Epithelial cell of proximal tubule (primary cell): ENCODE results near the gene MAFB. TPM values are rescaled to one million over a fixed set of nuclear protein-coding genes. Genes with fewer than 3 reads are reported as not detected.

Experiments used
- DNase-seq: peaks from one replicate; pipeline ENCODE4 v3.0.0-alpha.2; 2011; ENCODE audit warnings: low read depth
- H3K4me3 ChIP-seq: 2 replicates; pipeline ENCODE4 v1.5.1; 2011; ENCODE audit warnings: low read depth, mild to moderate bottlenecking, low read length
- total RNA-seq: library from RNA; depleted of rRNA; stranded (reverse); fragments of >200 nt; gene quantifications from 2 replicates; pipeline ENCODE4 v1.2.3, GENCODE V29; 2015
- TF ChIP-seq, protein P1 (sequence below): conservative IDR thresholded peaks from 2 replicates; pipeline ENCODE4 v1.5.1; 2012; ENCODE audit warnings: low read depth, mild to moderate bottlenecking, low read length

Gene MAFB
- total RNA-seq, 1 donor from 2014 or later: 0.12 TPM

DNA sequence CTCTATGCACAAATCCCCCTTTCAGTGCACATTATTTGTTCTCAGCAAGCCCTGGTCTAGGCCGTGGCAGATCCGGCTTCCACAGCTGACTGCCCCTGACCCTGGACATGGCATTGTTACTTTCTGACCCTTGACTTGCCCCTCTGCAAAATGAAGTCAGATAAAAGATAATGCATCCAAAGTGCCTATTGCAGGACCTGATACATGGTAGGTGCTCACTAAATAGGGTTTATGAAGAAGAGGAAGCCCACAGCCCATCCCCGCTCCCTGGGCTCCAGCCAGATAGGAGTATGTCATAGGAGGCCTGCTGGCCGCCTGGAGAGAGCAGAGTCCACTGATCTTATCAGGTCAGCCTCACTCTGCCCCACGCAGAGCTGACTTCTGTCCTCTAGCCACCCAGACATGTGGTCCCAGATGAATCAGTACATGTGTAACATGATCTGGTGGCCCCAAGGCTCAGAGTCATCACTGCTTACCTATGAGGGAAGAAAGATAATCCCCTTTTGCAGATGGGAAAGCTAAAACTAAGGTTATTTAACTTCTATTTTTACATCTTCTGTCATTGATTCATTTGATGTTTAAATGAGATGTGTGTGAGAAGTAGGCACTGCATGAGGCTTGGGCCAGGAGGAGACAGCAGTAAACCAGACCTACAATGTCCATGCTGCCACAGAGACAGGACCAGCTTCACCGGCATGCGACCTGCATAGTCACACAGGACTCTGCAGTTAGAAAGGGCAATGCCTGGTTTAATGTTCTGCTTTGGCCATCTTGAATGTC is 20.4 kb downstream of the MAFB start:
- no peak for DNase-seq

DNA sequence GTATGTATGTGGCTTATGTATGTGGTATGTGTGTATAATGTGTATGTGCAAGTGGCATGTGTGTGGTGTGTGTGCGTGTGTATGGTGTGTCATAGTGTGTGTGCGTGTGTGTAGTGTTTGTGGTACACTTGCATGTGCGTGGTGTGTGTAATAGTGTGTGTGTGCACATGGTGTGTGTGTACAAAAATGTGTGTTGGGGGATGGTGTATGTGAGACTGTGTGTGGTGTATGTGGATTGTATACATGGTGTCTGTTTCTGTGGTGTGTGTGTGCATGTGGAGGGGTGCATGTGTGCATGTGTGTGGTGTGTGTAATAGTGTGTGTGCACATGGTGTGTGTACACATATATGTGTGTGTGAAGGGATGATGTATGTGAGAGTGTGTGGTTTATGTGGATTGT is 21.5 kb downstream of the MAFB start:
- no peak overlapping the region for H3K4me3 ChIP-seq
- no peak for DNase-seq
- TF ChIP-seq, protein P1, sequence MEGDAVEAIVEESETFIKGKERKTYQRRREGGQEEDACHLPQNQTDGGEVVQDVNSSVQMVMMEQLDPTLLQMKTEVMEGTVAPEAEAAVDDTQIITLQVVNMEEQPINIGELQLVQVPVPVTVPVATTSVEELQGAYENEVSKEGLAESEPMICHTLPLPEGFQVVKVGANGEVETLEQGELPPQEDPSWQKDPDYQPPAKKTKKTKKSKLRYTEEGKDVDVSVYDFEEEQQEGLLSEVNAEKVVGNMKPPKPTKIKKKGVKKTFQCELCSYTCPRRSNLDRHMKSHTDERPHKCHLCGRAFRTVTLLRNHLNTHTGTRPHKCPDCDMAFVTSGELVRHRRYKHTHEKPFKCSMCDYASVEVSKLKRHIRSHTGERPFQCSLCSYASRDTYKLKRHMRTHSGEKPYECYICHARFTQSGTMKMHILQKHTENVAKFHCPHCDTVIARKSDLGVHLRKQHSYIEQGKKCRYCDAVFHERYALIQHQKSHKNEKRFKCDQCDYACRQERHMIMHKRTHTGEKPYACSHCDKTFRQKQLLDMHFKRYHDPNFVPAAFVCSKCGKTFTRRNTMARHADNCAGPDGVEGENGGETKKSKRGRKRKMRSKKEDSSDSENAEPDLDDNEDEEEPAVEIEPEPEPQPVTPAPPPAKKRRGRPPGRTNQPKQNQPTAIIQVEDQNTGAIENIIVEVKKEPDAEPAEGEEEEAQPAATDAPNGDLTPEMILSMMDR: no peak

More for the DNA sequence above, 20.4 kb downstream of the MAFB start:
- no peak overlapping the region for H3K4me3 ChIP-seq
- TF ChIP-seq, protein P1: no peak

- TF ChIP-seq, protein P1: no peak
- DNase-seq: no peak
- H3K4me3 ChIP-seq: no peak overlapping the region
These were observed 22.7 kb downstream of the MAFB start for GRCh38 chr20:40666336-40666735.

DNA sequence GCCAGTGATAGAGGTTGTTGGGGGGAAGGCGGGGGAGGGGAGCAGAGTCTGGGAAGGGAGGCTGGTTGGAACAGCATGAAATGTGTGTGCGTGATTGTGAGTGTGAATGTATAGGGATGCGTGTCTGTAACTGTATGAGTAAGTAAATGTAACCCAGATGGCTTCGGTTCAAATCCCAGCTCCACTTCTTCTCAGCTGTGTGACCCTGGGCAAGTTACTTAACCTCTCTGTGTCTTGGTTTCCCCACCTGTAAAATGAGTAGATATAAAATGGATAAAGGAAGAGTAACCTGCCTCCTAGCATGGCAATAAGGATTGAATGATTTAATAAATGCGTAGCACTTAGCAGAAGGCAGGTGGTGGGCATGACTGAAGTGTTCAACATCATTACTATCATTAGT is 24.1 kb downstream of the MAFB start:
- no peak for DNase-seq
- TF ChIP-seq, protein P1: no peak
- H3K4me3 ChIP-seq: no peak overlapping the region

DNA sequence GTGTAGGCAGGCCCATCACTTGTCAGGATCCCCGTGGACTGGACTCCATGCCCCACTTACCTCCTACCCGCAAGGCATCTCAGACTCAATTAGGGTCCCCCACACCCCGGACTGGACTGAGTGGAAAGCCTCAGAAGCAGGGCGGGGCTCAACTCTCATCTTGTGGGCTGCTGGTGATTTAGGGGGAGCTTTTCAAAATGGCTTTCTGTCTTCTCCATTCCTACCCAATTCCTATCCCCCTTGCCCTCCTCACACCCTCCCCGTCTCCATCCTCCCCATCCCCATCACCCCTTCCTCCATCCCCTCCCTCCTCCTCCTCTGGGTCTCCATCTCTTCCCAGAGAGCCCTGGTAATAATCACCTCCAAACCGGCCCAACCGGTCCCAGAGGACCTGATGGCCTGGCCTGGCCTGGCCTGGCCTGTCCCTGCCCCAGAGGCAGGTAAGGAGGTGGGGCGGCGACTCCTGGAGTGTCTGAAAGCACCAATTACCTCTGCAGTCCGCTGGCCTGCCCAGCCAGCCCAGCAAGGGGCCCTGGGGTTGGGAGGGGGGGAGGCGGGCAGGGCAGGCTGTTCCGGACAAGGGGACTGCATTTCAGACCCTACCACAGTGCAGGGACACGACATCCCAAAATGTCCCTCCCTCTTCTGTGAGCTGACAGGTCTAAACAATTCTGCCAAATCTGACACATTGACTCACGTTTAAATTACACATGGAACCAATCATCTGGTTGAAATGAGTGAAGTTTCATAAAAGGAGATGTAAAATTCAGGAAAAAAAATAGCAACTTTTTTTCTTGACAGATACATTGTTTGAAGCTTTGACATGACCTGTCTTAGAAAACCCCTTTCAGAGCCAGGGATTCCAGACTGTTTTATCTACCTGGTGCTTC is 24.8 kb downstream of the MAFB start:
- no peak for DNase-seq
- H3K4me3 ChIP-seq: no peak overlapping the region
- TF ChIP-seq, protein P1: no peak

GRCh38 chr20:40663304-40663790 is 25.7 kb downstream of the MAFB start:
- TF ChIP-seq, protein P1: no peak
- DNase-seq: no peak
- no peak overlapping the region for H3K4me3 ChIP-seq
